ENCODE measurements around the gene ERC1. TPM values are rescaled to one million over a fixed set of nuclear protein-coding genes. Genes with fewer than 3 reads are reported as not detected.
"Not testable (repeated sequence)": the region's sequence is repeated elsewhere in the genome, so short reads cannot be mapped to it uniquely, and the experiment has no call there.

The ERC1 gene
- total RNA-seq, 2 donors from 2014 or later = 26.9 to 41.9 TPM

DNA sequence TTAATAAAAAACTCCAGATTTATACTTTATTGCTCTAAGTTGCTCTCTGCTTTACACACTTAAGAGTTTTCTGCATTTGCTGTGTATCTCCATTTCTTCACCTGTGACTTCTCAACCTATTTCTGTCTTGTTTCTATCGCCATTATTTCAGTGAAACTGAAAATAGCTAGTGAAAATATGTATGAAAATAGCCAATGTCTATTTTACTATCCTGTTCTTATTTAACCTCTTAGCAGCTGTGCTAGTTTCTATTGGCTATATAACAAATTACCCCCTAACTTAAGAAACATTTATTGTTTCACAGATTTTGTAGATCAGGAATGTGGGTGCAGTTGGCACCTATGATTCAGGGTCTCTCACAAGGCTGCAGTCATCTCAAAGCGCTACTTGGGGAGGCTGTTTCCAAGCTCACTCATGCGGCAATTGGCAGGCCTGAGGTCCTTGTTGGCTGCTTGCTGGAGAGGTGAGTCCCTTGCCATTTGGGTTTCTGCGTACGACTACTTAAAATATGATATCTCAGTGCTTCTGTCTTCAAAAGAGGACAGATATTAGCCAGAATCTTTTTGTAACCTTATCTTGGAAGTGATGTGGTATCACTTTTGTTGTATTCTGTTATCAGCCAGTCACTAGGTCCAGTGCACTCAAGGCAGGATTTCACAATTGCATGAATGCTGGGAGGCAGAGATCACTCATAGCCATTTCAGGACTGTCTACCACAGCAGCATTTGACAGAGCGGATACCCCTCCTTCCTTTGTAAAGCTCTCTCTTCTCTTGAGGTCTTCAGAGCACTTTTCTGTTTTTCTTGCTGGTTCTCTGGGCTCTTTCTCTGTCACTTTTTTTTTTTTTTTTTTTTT is 7.2 kb downstream of the ERC1 start:
- no peaks in the 10 kb centered on the region for H3K4me1 ChIP-seq
- H3K36me3 ChIP-seq = no peaks in the 10 kb centered on the region
- TF ChIP-seq, protein P1, sequence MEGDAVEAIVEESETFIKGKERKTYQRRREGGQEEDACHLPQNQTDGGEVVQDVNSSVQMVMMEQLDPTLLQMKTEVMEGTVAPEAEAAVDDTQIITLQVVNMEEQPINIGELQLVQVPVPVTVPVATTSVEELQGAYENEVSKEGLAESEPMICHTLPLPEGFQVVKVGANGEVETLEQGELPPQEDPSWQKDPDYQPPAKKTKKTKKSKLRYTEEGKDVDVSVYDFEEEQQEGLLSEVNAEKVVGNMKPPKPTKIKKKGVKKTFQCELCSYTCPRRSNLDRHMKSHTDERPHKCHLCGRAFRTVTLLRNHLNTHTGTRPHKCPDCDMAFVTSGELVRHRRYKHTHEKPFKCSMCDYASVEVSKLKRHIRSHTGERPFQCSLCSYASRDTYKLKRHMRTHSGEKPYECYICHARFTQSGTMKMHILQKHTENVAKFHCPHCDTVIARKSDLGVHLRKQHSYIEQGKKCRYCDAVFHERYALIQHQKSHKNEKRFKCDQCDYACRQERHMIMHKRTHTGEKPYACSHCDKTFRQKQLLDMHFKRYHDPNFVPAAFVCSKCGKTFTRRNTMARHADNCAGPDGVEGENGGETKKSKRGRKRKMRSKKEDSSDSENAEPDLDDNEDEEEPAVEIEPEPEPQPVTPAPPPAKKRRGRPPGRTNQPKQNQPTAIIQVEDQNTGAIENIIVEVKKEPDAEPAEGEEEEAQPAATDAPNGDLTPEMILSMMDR (IDR thresholded peaks at IDR 0.05) = no peak
- no peak overlapping the region for H3K9ac ChIP-seq (ENCODE audit: low read depth in 2 of 2, low read length in 2 of 2)
- H3K4me3 ChIP-seq = no peak overlapping the region
- intact Hi-C loops (cut with DNase I) = no loop called here
- no peaks in the 10 kb centered on the region for H3K9me3 ChIP-seq
- no peaks in the 10 kb centered on the region for H3K27me3 ChIP-seq
- DNase-seq = no peak
- no peak overlapping the region for H3K27ac ChIP-seq

DNA sequence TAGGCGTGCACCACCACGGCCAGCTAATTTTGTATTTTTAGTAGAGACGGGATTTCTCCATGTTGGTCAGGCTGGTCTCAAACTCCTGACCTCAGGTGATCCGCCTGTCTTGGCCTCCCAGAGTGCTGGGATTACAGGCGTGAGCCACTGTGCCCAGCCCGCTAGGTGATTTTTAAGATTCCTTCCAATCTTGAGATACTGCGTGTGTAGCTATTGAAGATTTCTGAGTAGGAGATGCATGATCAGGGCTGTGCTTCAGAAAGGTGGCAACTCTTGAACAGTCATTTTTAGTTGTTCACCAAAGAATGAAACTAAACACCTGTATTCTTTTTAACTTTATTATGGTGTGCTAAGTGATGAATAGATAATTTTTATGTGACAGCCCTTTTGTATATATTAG is 8.7 kb downstream of the ERC1 start:
- DNase-seq; H3K27ac ChIP-seq; H3K36me3 ChIP-seq; H3K4me1 ChIP-seq; H3K9ac ChIP-seq (ENCODE audit: low read depth in 2 of 2, low read length in 2 of 2); H3K27me3 ChIP-seq; H3K9me3 ChIP-seq; intact Hi-C loops (cut with DNase I); H3K4me3 ChIP-seq: not testable (repeated sequence)

- TF ChIP-seq, protein P1 (IDR thresholded peaks at IDR 0.05) = no peak
Measured at GRCh38 chr12:1001507-1001906, 10.5 kb downstream of the ERC1 start.

DNA sequence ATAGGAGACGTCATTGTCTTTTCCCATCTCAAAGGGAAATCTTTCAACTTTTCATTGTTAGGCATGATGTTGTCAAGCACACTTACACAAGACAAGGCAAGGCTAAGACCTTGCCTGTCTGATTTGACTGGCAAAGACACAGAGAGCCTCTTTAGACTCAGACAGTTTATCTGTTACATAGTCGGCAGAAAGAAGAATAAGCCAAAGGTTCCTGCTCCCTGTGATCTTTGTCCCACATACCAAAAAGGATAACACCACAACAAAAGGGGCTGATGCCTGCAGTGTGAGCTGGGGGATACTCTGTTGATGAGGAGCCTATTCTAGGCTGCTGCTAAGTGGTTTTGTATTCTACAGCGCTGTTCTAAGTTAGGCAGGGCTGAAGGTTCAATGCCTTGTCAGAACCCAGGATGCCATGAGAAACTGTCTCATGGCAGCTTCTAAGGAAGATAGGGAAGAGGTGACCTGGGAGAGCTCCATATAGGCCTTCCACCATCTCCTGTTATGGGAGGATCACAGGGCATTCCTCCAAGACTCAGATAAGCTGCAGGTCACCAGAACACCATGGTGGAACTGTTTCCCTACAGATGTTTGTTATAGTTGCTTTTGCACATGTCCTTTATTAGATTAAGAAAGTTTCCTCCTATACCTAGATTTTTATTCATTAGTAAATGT is 12.7 kb downstream of the ERC1 start:
- Histone ChIP-seq H3K4me1 (no peaks in the 10 kb centered on the region), H3K27ac (no peak overlapping the region), H3K4me3 (no peak overlapping the region), H3K27me3 (no peaks in the 10 kb centered on the region), H3K9me3 (no peaks in the 10 kb centered on the region), H3K9ac (ENCODE audit: low read depth in 2 of 2, low read length in 2 of 2) (no peak overlapping the region), H3K36me3 (no peaks in the 10 kb centered on the region)
- DNase-seq = no peak
- TF ChIP-seq, protein P1 (IDR thresholded peaks at IDR 0.05) = no peak
- intact Hi-C loops (cut with DNase I) = no loop called here

More at GRCh38 chr12:1001507-1001906, 10.5 kb downstream of the ERC1 start:
- DNase-seq = no peak
- intact Hi-C loops (cut with DNase I) = no loop called here
- Histone ChIP-seq H3K36me3 (no peaks in the 10 kb centered on the region), H3K9ac (ENCODE audit: low read depth in 2 of 2, low read length in 2 of 2) (no peak overlapping the region), H3K4me1 (no peaks in the 10 kb centered on the region), H3K27ac (no peak overlapping the region), H3K4me3 (no peak overlapping the region), H3K27me3 (no peaks in the 10 kb centered on the region), H3K9me3 (no peaks in the 10 kb centered on the region)

DNA sequence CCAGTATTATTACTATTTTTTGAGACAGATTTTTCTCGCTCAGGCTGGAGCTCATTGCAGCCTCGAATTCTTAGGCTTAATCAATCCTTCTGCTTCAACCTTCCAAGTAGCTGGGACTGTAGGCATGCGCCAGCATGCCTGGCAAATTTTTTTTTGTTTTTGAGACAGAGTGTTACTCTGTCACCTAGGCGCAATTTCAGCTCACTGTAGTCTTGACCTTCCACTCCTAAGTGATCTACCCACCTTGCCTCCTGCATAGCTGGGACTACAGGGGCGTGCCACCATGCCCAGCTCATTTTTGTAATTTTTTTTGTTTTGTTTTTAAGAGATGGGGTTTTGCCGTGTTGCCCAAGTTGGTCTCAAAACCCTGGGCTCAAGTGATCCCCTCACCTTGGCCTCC is 15.2 kb downstream of the ERC1 start:
- TF ChIP-seq, protein P1 (IDR thresholded peaks at IDR 0.05) = no peak
- Histone ChIP-seq H3K9me3 (no peaks in the 10 kb centered on the region), H3K27ac (no peak overlapping the region), H3K27me3 (no peaks in the 10 kb centered on the region), H3K36me3 (no peaks in the 10 kb centered on the region), H3K4me3 (no peak overlapping the region), H3K9ac (ENCODE audit: low read depth in 2 of 2, low read length in 2 of 2) (no peak overlapping the region), H3K4me1 (no peaks in the 10 kb centered on the region)
- intact Hi-C loops (cut with DNase I) = no loop called here
- DNase-seq = no peak

DNA sequence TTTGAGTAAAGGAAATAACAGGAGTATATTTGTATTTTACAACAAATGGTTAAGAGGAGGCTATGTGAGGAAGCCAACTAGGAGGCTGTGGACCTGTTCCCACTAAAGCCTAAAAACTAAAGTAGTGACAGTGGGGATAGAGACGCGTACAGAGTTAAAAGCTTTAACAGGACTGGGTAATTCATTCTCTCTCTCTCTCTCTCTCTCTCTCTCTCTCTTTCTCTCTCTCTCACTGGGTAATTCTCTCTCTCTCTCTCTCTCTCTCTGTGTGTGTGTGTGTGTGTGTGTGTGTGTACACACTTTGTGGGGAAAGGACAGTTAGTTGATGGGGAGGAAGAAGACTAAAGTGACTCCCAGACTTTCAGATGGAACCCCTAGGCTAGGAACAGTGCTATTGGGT is 16.3 kb downstream of the ERC1 start:
- no peak overlapping the region for H3K27ac ChIP-seq
- intact Hi-C loops (cut with DNase I) = no loop called here
- TF ChIP-seq, protein P1 (IDR thresholded peaks at IDR 0.05) = no peak
- no peak overlapping the region for H3K4me3 ChIP-seq
- DNase-seq = no peak
- no peaks in the 10 kb centered on the region for H3K27me3 ChIP-seq
- no peak overlapping the region for H3K9ac ChIP-seq (ENCODE audit: low read depth in 2 of 2, low read length in 2 of 2)
- H3K36me3 ChIP-seq = no peaks in the 10 kb centered on the region
- no peaks in the 10 kb centered on the region for H3K4me1 ChIP-seq
- H3K9me3 ChIP-seq = no peaks in the 10 kb centered on the region

Measured in colonic mucosa (tissue), 4 donors.